Lung (tissue), 12 donors: ENCODE results near the gene SLC25A27. TPM values are rescaled to one million over a fixed set of nuclear protein-coding genes. Genes with fewer than 3 reads are reported as not detected.

Experiments
- ATAC-seq: fragments of 200-7000 bp; cut with Tn5 transposase; one replicate; pipeline ENCODE4 v1.9.1; 2020; ENCODE audit warnings: moderate number of reproducible peaks; ENCODE audit not compliant: insufficient read depth, low FRiP score
- DNase-seq, 3 donors: peaks; one replicate each; pipeline ENCODE4 v3.0.0-alpha.2; 2013 to 2017
- H3K27ac ChIP-seq, 2 donors: one replicate each; pipeline ENCODE4 v1.5.1; 2013; ENCODE audit warnings: mild to moderate bottlenecking in 2 of 2, moderate library complexity in 2 of 2, control low read depth in 1 of 2, inconsistent platforms in 1 of 2, low read depth in 1 of 2, low read length in 1 of 2
- H3K27me3 ChIP-seq, 3 donors: one replicate each; pipeline ENCODE4 v1.5.1; 2013; ENCODE audit warnings: low read length in 2 of 3; ENCODE audit not compliant: control insufficient read depth in 3 of 3, insufficient read depth in 3 of 3
- H3K36me3 ChIP-seq, 4 donors: one replicate each; pipeline ENCODE4 v1.5.1; 2013; ENCODE audit warnings: low read length in 4 of 4, mild to moderate bottlenecking in 1 of 4, moderate library complexity in 1 of 4; ENCODE audit not compliant: control insufficient read depth in 4 of 4, insufficient read depth in 4 of 4
- H3K4me1 ChIP-seq, 5 donors: one replicate each; pipeline ENCODE4 v1.5.1; 2013; ENCODE audit warnings: low read length in 5 of 5, mild to moderate bottlenecking in 2 of 5, moderate library complexity in 1 of 5; ENCODE audit not compliant: control insufficient read depth in 5 of 5, insufficient read depth in 5 of 5
- H3K4me3 ChIP-seq: one replicate; pipeline ENCODE4 v1.5.1; 2013; ENCODE audit warnings: mild to moderate bottlenecking, control low read depth, moderate library complexity
- H3K9ac ChIP-seq, 2 donors: one replicate each; pipeline ENCODE4 v1.5.1; 2013; ENCODE audit warnings: low read length in 2 of 2, control low read depth in 1 of 2; ENCODE audit not compliant: insufficient read depth in 1 of 2
- H3K9me3 ChIP-seq, 4 donors: one replicate each; pipeline ENCODE4 v1.5.1; 2013; ENCODE audit warnings: low read length in 3 of 4, mild to moderate bottlenecking in 1 of 4, moderate library complexity in 1 of 4; ENCODE audit not compliant: control insufficient read depth in 4 of 4, insufficient read depth in 3 of 4
- CTCF ChIP-seq: IDR thresholded peaks from 2 replicates; pipeline ENCODE4 v1.5.1; 2012; ENCODE audit warnings: mild to moderate bottlenecking; ENCODE audit errors: control extremely low read depth, extremely low read depth
- WGBS, 2 donors: extraction: QIAGEN DNeasy Blood & Tissue Kit; methylation state at CpG; one replicate each; pipeline ENCODE4 v1.1.7; 2013; 5-methylcytosine and 5-hydroxymethylcytosine counted together
- polyA plus RNA-seq, 2 donors: library from polyadenylated mRNA; stranded (reverse); fragments of 200-250 nt; gene quantifications; one replicate each; pipeline ENCODE4 v1.2.1, GENCODE V29; 2013
- total RNA-seq, 2 donors: library from RNA; depleted of rRNA in 1 of 2; stranded (reverse); fragments of >200 nt in 1 of 2; gene quantifications; one replicate each; pipeline ENCODE4 v1.2.1, GENCODE V29; 2014 to 2021
- donor health status: control.
- donor health status: control.
- donor health status: Bipolar disorder and iron deficiency.
- donor health status: healthy.
- donor health status: DM: yes; HTN: yes; CAD: no.

Gene SLC25A27
- total and polyA plus RNA-seq, 4 donors: 2.9 to 99.3 (median 12.2) TPM

- no peak overlapping the region for H3K9ac ChIP-seq
- H3K27ac ChIP-seq: peak overlapping the region in 1 of 2 donors; percentile 33
- H3K4me1 ChIP-seq: peaks cover 0 to 7% (median 0%) of the 10 kb centered on the region in 5 donors
- H3K4me3 ChIP-seq: no peak overlapping the region
- H3K36me3 ChIP-seq: no peaks in the 10 kb centered on the region
- DNase-seq (no peak), ATAC-seq (no peak)
- 73 to 88% methylated on average over 3 of the region's 3 CpGs for WGBS, 2 donors
- H3K27me3 ChIP-seq: no peaks in the 10 kb centered on the region
- TF ChIP-seq CTCF: no peak
- H3K9me3 ChIP-seq: no peaks in the 10 kb centered on the region
These were observed 41.8 kb upstream of the SLC25A27 start for GRCh38 chr6:46610862-46611553.

DNA sequence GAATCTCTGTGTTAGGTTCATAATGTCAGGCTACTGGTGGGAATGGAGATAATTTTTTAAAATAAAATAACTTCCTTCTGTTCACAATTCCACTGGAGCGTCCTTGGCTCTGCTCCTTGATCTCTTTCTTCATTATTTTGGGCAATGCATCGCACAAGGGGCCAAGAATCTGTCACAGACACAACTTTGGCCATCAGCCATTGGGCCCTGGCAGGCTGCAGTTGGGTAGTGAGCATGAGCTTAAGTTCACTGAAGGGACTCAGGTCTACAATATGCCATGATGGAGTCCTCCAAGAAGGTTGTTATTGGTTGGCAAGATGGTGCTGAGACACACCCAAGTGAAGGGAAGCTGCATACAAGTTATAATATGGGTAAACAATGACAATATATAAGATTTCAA is 40.1 kb upstream of the SLC25A27 start:
- Histone ChIP-seq H3K4me3 (no peak overlapping the region), H3K9ac (no peak overlapping the region), H3K4me1 (peaks cover 0 to 5% (median 0%) of the 10 kb centered on the region in 5 donors), H3K27me3 (no peaks in the 10 kb centered on the region), H3K9me3 (no peaks in the 10 kb centered on the region), H3K27ac (no peak overlapping the region), H3K36me3 (no peaks in the 10 kb centered on the region)
- no peak for DNase-seq
- WGBS, 2 donors: 70 to 82% methylated on average over 2 of the region's 2 CpGs
- ATAC-seq: no peak
- no peak for TF ChIP-seq CTCF

DNA sequence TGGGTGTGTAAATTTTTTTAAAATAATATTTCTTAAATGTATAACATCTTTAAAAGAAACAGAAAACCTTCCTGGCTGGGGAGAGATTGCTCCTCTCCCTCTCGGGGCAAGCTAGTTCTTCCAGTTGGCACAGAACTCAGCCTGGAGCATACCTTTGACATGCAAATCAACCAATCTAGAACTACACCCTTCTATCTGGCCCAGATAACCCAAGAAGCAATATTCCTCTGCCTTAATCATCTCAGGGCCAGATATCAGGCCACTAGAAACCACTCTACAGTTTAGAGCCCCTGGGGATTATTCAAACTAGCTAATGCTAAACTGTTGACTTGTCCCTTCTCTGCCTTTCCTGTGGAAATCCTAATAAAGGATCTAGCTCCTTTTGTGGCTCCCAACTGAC is 34.0 kb upstream of the SLC25A27 start:
- ATAC-seq: no peak

More for the DNA sequence above, 34.0 kb upstream of the SLC25A27 start:
- Histone ChIP-seq H3K9ac (no peak overlapping the region), H3K36me3 (peaks cover 0 to 9% (median 3%) of the 10 kb centered on the region in 4 donors), H3K4me3 (no peak overlapping the region), H3K4me1 (no peaks in the 10 kb centered on the region), H3K9me3 (peaks cover 0 to 2% (median 0%) of the 10 kb centered on the region in 4 donors), H3K27ac (no peak overlapping the region), H3K27me3 (no peaks in the 10 kb centered on the region)
- DNase-seq: no peak
- WGBS, 2 donors: 80 to 100% methylated on average over 1 of the region's 1 CpG
- TF ChIP-seq CTCF: no peak
